ENCODE data around the gene CSPG4.

The CSPG4 gene

DNA sequence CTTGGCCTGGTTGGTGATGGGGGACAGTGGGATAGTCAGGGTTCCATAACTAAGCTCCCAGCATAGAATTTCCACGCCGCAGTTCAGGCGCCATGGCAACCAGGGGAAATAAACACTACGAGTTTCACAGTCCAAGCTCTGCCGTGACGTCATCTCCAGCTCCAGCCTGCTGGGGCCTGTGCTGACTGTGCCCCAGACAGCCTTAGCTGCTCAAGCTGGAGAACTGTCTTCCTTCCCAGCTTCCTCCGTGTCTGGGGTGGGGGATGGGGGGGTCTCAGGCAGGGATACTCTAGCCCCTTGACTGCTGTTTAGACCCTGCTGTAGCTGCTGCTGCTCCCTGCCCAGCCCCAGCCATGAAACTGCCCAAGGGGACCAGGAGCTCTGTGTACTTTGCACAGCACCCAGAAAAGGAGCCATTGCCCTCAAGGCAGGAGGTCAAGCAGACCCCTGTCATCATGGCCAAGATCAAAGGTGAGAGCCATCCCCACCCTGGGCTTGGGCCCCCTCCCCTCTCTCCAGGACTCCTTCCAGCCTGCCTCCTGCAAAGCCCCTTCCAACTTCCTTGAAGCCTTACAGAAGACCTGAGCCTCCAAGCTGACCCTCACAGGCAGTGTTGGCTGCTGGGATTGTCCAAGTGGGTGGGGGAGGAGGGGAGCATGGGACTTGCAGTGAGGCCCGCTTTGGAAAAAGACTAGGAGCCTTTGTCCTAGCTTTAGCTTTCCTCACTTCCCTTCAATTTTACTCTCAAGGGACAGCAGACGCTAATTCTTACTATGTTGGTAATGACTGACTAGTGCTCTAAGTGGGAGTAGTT is 11.4 kb upstream of the CSPG4 start:
- TF ChIP-seq, protein P1, sequence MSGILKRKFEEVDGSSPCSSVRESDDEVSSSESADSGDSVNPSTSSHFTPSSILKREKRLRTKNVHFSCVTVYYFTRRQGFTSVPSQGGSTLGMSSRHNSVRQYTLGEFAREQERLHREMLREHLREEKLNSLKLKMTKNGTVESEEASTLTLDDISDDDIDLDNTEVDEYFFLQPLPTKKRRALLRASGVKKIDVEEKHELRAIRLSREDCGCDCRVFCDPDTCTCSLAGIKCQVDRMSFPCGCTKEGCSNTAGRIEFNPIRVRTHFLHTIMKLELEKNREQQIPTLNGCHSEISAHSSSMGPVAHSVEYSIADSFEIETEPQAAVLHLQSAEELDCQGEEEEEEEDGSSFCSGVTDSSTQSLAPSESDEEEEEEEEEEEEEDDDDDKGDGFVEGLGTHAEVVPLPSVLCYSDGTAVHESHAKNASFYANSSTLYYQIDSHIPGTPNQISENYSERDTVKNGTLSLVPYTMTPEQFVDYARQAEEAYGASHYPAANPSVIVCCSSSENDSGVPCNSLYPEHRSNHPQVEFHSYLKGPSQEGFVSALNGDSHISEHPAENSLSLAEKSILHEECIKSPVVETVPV (CRISPR knock-in tag; IDR thresholded peaks at IDR 0.05): no peak
- TF ChIP-seq GLIS3 (CRISPR knock-in tag; IDR thresholded peaks at IDR 0.05): no peak
- TF ChIP-seq BACH2 (CRISPR knock-in tag; IDR thresholded peaks at IDR 0.05; ENCODE audit: borderline replicate concordance): no peak
- no peak for TF ChIP-seq ZC3H10 (CRISPR knock-in tag; IDR thresholded peaks at IDR 0.05)
- TF ChIP-seq ZFP30 (CRISPR knock-in tag; IDR thresholded peaks at IDR 0.05): no peak
- TF ChIP-seq PPARA (CRISPR knock-in tag; IDR thresholded peaks at IDR 0.05; ENCODE audit: borderline replicate concordance): no peak
- TF ChIP-seq ZNF8 (CRISPR knock-in tag; IDR thresholded peaks at IDR 0.05): no peak
- TF ChIP-seq ZNF565 (CRISPR knock-in tag; conservative IDR thresholded peaks at IDR 0.05; ENCODE audit: low read depth): no peak
- TF ChIP-seq TCF4 (CRISPR knock-in tag; IDR thresholded peaks at IDR 0.05; ENCODE audit: borderline replicate concordance): no peak
- no peak for TF ChIP-seq ZNF70 (CRISPR knock-in tag; IDR thresholded peaks at IDR 0.05)
- peak; percentile 89 for ATAC-seq

DNA sequence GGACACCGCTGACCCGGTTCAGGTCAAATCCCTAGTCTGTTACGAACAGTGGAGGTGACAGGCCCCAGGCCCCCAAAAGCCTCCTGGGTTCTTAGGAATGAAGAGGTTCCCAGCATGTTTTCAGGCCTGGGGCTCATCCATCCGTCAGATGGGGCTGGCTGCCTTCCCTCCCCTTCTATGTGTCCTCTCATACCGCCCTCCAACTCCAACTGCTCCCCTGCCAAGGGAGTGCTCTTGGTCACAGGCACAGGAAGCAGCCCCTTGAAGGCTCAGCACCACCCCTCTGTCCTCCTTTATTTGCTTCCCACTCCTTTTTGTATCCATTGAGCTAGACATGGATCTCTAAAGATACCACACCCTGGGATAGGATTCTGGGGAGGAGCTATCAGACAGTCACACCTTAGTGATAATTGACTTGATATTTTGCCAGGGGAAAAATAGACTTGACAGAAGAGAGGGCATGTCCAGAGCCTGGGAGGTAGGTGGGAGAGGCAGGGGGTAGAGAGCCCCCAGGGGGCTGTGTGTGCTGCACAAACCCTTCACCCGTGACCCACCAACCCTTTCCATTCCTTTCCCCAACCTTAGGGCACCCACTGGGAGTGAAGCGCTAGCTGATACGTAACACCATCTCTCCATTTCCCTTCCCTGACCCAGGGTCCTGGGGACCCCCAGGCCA is 10.7 kb upstream of the CSPG4 start:
- peak; percentile 1; the same call in 1 of the 3 replicates for ATAC-seq
- TF ChIP-seq ZFP3 (CRISPR knock-in tag; IDR thresholded peaks at IDR 0.05) (no peak), ESRRG (CRISPR knock-in tag; IDR thresholded peaks at IDR 0.05) (no peak), CSDC2 (CRISPR knock-in tag; IDR thresholded peaks at IDR 0.05) (no peak), RARB (CRISPR knock-in tag; IDR thresholded peaks at IDR 0.05) (no peak), OSR1 (CRISPR knock-in tag; IDR thresholded peaks at IDR 0.05) (no peak), ZNF70 (CRISPR knock-in tag; IDR thresholded peaks at IDR 0.05) (no peak), BACH2 (CRISPR knock-in tag; IDR thresholded peaks at IDR 0.05; ENCODE audit: borderline replicate concordance) (no peak), GLIS3 (CRISPR knock-in tag; IDR thresholded peaks at IDR 0.05) (no peak), ZC3H10 (CRISPR knock-in tag; IDR thresholded peaks at IDR 0.05) (no peak), SNAI2 (CRISPR knock-in tag; IDR thresholded peaks at IDR 0.05) (no peak), TOX (CRISPR knock-in tag; IDR thresholded peaks at IDR 0.05; ENCODE audit: borderline replicate concordance) (no peak), ISL1 (CRISPR knock-in tag; IDR thresholded peaks at IDR 0.05) (no peak)
- TF ChIP-seq, protein P1 (CRISPR knock-in tag; IDR thresholded peaks at IDR 0.05): no peak
- TF ChIP-seq, protein P2, sequence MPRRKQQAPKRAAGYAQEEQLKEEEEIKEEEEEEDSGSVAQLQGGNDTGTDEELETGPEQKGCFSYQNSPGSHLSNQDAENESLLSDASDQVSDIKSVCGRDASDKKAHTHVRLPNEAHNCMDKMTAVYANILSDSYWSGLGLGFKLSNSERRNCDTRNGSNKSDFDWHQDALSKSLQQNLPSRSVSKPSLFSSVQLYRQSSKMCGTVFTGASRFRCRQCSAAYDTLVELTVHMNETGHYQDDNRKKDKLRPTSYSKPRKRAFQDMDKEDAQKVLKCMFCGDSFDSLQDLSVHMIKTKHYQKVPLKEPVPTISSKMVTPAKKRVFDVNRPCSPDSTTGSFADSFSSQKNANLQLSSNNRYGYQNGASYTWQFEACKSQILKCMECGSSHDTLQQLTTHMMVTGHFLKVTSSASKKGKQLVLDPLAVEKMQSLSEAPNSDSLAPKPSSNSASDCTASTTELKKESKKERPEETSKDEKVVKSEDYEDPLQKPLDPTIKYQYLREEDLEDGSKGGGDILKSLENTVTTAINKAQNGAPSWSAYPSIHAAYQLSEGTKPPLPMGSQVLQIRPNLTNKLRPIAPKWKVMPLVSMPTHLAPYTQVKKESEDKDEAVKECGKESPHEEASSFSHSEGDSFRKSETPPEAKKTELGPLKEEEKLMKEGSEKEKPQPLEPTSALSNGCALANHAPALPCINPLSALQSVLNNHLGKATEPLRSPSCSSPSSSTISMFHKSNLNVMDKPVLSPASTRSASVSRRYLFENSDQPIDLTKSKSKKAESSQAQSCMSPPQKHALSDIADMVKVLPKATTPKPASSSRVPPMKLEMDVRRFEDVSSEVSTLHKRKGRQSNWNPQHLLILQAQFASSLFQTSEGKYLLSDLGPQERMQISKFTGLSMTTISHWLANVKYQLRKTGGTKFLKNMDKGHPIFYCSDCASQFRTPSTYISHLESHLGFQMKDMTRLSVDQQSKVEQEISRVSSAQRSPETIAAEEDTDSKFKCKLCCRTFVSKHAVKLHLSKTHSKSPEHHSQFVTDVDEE (CRISPR knock-in tag; IDR thresholded peaks at IDR 0.05): no peak
- TF ChIP-seq, protein P3, sequence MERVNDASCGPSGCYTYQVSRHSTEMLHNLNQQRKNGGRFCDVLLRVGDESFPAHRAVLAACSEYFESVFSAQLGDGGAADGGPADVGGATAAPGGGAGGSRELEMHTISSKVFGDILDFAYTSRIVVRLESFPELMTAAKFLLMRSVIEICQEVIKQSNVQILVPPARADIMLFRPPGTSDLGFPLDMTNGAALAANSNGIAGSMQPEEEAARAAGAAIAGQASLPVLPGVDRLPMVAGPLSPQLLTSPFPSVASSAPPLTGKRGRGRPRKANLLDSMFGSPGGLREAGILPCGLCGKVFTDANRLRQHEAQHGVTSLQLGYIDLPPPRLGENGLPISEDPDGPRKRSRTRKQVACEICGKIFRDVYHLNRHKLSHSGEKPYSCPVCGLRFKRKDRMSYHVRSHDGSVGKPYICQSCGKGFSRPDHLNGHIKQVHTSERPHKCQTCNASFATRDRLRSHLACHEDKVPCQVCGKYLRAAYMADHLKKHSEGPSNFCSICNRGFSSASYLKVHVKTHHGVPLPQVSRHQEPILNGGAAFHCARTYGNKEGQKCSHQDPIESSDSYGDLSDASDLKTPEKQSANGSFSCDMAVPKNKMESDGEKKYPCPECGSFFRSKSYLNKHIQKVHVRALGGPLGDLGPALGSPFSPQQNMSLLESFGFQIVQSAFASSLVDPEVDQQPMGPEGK (CRISPR knock-in tag; IDR thresholded peaks at IDR 0.05; ENCODE audit: borderline replicate concordance): no peak
- TF ChIP-seq, protein P4, sequence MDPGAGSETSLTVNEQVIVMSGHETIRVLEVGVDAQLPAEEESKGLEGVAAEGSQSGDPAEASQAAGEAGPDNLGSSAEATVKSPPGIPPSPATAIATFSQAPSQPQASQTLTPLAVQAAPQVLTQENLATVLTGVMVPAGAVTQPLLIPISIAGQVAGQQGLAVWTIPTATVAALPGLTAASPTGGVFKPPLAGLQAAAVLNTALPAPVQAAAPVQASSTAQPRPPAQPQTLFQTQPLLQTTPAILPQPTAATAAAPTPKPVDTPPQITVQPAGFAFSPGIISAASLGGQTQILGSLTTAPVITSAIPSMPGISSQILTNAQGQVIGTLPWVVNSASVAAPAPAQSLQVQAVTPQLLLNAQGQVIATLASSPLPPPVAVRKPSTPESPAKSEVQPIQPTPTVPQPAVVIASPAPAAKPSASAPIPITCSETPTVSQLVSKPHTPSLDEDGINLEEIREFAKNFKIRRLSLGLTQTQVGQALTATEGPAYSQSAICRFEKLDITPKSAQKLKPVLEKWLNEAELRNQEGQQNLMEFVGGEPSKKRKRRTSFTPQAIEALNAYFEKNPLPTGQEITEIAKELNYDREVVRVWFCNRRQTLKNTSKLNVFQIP (CRISPR knock-in tag; IDR thresholded peaks at IDR 0.05; ENCODE audit: borderline replicate concordance, low read depth): no peak
